Liver (tissue), 9 donors: ENCODE results near the gene CATSPERB. TPM values are rescaled to one million over a fixed set of nuclear protein-coding genes. Genes with fewer than 3 reads are reported as not detected.
A peak's percentile ranks its signal among the peaks of the same experiment; 100 is the strongest.

Source experiments
- DNase-seq: peaks from one replicate; pipeline ENCODE4 v3.0.0-alpha.2; 2017; ENCODE audit warnings: low spot score
- H3K27ac ChIP-seq, 2 donors: one replicate each; pipeline ENCODE4 v1.7.0; 2013; ENCODE audit warnings: inconsistent platforms in 2 of 2, low read length in 2 of 2, control low read depth in 1 of 2, low read depth in 1 of 2, mild to moderate bottlenecking in 1 of 2
- H3K27me3 ChIP-seq, 4 donors: one replicate each; pipeline versions ENCODE4 v1.6.1 to v1.7.0; 2013; ENCODE audit warnings: low read length in 3 of 4, inconsistent platforms in 1 of 4, mild to moderate bottlenecking in 1 of 4, moderate library complexity in 1 of 4; ENCODE audit not compliant: control insufficient read depth in 4 of 4, insufficient read depth in 4 of 4
- H3K36me3 ChIP-seq, 4 donors: one replicate each; pipeline versions ENCODE4 v1.6.1 to v1.7.0; 2013; ENCODE audit warnings: low read length in 3 of 4, mild to moderate bottlenecking in 3 of 4, low read depth in 1 of 4, moderate library complexity in 1 of 4; ENCODE audit not compliant: control insufficient read depth in 4 of 4, insufficient read depth in 3 of 4
- H3K4me1 ChIP-seq, 4 donors: one replicate each; pipeline versions ENCODE4 v1.6.1 to v1.7.0; 2013; ENCODE audit warnings: low read length in 3 of 4, mild to moderate bottlenecking in 3 of 4, moderate library complexity in 1 of 4; ENCODE audit not compliant: control insufficient read depth in 4 of 4, insufficient read depth in 4 of 4
- H3K4me3 ChIP-seq, 3 donors: one replicate each; pipeline versions ENCODE4 v1.6.1 to v1.7.0; 2013; ENCODE audit warnings: low read length in 3 of 3, control low read depth in 1 of 3, low read depth in 1 of 3, mild to moderate bottlenecking in 1 of 3
- H3K9ac ChIP-seq, 2 donors: one replicate each; pipeline ENCODE4 v1.7.0; 2013; ENCODE audit warnings: low read length in 2 of 2, mild to moderate bottlenecking in 2 of 2, moderate library complexity in 2 of 2, control low read depth in 1 of 2, low read depth in 1 of 2
- H3K9me3 ChIP-seq, 4 donors: one replicate each; pipeline versions ENCODE4 v1.6.1 to v1.7.0; 2013; ENCODE audit warnings: low read length in 3 of 4; ENCODE audit not compliant: control insufficient read depth in 4 of 4
- ATF3 ChIP-seq: IDR thresholded peaks from 2 replicates; pipeline ENCODE4 v1.6.1; 2016; ENCODE audit warnings: antibody characterized with exemption
- EGR1 ChIP-seq, 2 donors: IDR thresholded peaks; 2 replicates each; pipeline ENCODE4 v1.6.1; 2016 to 2018; ENCODE audit warnings: antibody characterized with exemption in 2 of 2, low read depth in 2 of 2
- FOXA1 ChIP-seq: IDR thresholded peaks from 2 replicates; pipeline ENCODE4 v1.6.1; 2016; ENCODE audit warnings: antibody characterized with exemption
- FOXA2 ChIP-seq: IDR thresholded peaks from 2 replicates; pipeline ENCODE4 v1.6.1; 2016; ENCODE audit warnings: antibody characterized with exemption
- GABPA ChIP-seq, 2 donors: IDR thresholded peaks in 1 of 2; conservative IDR thresholded peaks in 1 of 2; 2 replicates each; pipeline ENCODE4 v1.6.1; 2016; ENCODE audit warnings: antibody characterized with exemption in 2 of 2, mild to moderate bottlenecking in 1 of 2, moderate library complexity in 1 of 2
- HNF4A ChIP-seq, 2 donors: conservative IDR thresholded peaks; 2 replicates each; pipeline ENCODE4 v1.6.1; 2016; ENCODE audit warnings: antibody characterized with exemption in 2 of 2, mild to moderate bottlenecking in 2 of 2
- HNF4G ChIP-seq: IDR thresholded peaks from 2 replicates; pipeline ENCODE4 v1.6.1; 2016; ENCODE audit warnings: antibody characterized with exemption
- JUND ChIP-seq, 2 donors: IDR thresholded peaks; 2 replicates each; pipeline ENCODE4 v1.6.1; 2016; ENCODE audit warnings: antibody characterized with exemption in 2 of 2
- MAX ChIP-seq: IDR thresholded peaks from 2 replicates; pipeline ENCODE4 v1.6.1; 2016; ENCODE audit warnings: antibody characterized with exemption
- NR2F2 ChIP-seq: IDR thresholded peaks from 2 replicates; pipeline ENCODE4 v1.6.1; 2016; ENCODE audit warnings: antibody characterized with exemption
- RAD21 ChIP-seq, 2 donors: IDR thresholded peaks; 2 replicates each; pipeline ENCODE4 v1.6.1; 2016; ENCODE audit warnings: antibody characterized with exemption in 2 of 2, mild to moderate bottlenecking in 2 of 2
- REST ChIP-seq: IDR thresholded peaks from 2 replicates; pipeline ENCODE4 v1.6.1; 2016; ENCODE audit warnings: antibody characterized with exemption, mild to moderate bottlenecking
- RXRA ChIP-seq, 2 donors: IDR thresholded peaks; 2 replicates each; pipeline ENCODE4 v1.6.1; 2017 to 2018; ENCODE audit warnings: antibody characterized with exemption in 2 of 2, mild to moderate bottlenecking in 1 of 2
- SP1 ChIP-seq: IDR thresholded peaks from 2 replicates; pipeline ENCODE4 v1.6.1; 2018; ENCODE audit warnings: antibody characterized with exemption, mild to moderate bottlenecking
- TAF1 ChIP-seq: conservative IDR thresholded peaks from 2 replicates; pipeline ENCODE4 v1.6.1; 2016; ENCODE audit warnings: antibody characterized with exemption, mild to moderate bottlenecking
- YY1 ChIP-seq: IDR thresholded peaks from 2 replicates; pipeline ENCODE4 v1.6.1; 2016; ENCODE audit warnings: antibody characterized with exemption, mild to moderate bottlenecking
- ZBTB33 ChIP-seq: IDR thresholded peaks from 2 replicates; pipeline ENCODE4 v1.6.1; 2016; ENCODE audit warnings: antibody characterized with exemption
- WGBS: extraction: QIAGEN DNeasy Blood & Tissue Kit; methylation state at CpG from one replicate; pipeline ENCODE4 v1.1.7; 2013; 5-methylcytosine and 5-hydroxymethylcytosine counted together
- polyA plus RNA-seq, 2 donors: library from polyadenylated mRNA; stranded (reverse) in 1 of 2; unstranded in 1 of 2; fragments of 200-250 nt in 1 of 2; fragments of >200 nt in 1 of 2; fragmentation: Nextera tagmentation in 1 of 2; extraction: Ambion mirVana in 1 of 2; gene quantifications; one replicate each; pipeline versions ENCODE4 v1.2.1 to v1.2.3, GENCODE V29; 2013 to 2015
- total RNA-seq, 2 donors: library from RNA; depleted of rRNA; stranded (reverse); fragments of >200 nt; gene quantifications; one replicate each; pipeline ENCODE4 v1.2.3, GENCODE V29; 2014
- TF ChIP-seq, protein P1 (sequence below): fragments of 150-350 bp; IDR thresholded peaks from 2 replicates; pipeline ENCODE4 v1.5.1; 2017; ENCODE audit warnings: improper control_type of control experiment, low read depth, low read length; ENCODE audit not compliant: missing input control
- donor health status: healthy.
- donor health status: healthy.
- donor health status: healthy.
- donor health status: healthy.
- donor health status: healthy.

The CATSPERB gene
- total and polyA plus RNA-seq, 4 donors = 0.01 to 0.59 (median 0.07) TPM; not detected in 1

DNA sequence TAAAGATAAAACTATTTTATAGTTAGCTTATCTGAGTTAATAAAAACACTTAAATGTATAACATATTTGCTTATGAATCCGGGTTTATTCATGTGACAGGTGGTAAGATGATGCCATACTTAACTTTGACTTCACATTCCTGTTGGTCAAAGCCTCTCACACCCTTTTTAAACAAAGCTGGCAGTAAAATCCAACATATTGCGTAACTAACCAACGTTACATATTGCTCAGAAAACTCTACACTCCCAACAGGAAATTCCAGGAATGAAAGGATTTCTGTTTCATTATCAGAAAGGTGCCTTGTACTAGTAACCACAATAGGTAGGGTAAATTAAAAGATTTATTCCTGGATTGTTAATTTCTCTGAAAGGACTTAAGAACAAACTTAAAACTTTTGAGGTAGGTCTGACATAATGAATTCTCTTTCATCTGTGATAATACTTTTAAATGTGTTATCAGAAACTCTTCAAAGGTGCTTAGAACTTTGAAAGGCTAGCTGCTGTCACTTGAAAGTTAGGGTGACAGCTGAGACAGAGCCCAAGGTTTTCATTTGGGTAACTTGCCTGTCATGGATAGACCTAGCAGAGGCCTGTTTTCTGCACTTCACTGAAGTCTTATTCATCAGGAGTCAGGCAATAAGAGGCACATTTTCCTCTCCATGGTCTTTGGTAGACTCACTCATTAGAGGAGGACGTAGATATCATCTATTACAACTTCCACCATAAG, 23.8 kb upstream of the CATSPERB start:
- Histone ChIP-seq H3K9me3 (no peaks in the 10 kb centered on the region), H3K4me3 (no peak overlapping the region), H3K27ac (peak overlapping the region; percentile 4 to 36), H3K4me1 (peaks cover 0 to 5% (median 3%) of the 10 kb centered on the region in 4 donors), H3K27me3 (no peaks in the 10 kb centered on the region), H3K9ac (no peak overlapping the region), H3K36me3 (no peaks in the 10 kb centered on the region)
- WGBS = 31% methylated on average over 4 of the region's 4 CpGs
- TF ChIP-seq FOXA2 = no peak
- TF ChIP-seq REST = no peak
- TF ChIP-seq ATF3 = peak; percentile 70
- TF ChIP-seq ZBTB33 = peak; percentile 30
- peak in 1 of 2 donors; percentile 44 for TF ChIP-seq RXRA (IDR thresholded peaks at IDR 0.05)
- TF ChIP-seq JUND (IDR thresholded peaks at IDR 0.05) = peak in 1 of 2 donors; percentile 36
- TF ChIP-seq TAF1 = no peak
- no peak for TF ChIP-seq FOXA1
- peak; percentile 44 for TF ChIP-seq YY1
- no peak for TF ChIP-seq HNF4G
- TF ChIP-seq EGR1 (IDR thresholded peaks at IDR 0.05; ENCODE audit: low read depth in 2 of 2) = no peak
- peak; percentile 40 to 47 for TF ChIP-seq HNF4A (conservative IDR thresholded peaks at IDR 0.05)
- TF ChIP-seq SP1 = peak; percentile 33
- peak; percentile 26 for TF ChIP-seq MAX
- TF ChIP-seq, protein P1, sequence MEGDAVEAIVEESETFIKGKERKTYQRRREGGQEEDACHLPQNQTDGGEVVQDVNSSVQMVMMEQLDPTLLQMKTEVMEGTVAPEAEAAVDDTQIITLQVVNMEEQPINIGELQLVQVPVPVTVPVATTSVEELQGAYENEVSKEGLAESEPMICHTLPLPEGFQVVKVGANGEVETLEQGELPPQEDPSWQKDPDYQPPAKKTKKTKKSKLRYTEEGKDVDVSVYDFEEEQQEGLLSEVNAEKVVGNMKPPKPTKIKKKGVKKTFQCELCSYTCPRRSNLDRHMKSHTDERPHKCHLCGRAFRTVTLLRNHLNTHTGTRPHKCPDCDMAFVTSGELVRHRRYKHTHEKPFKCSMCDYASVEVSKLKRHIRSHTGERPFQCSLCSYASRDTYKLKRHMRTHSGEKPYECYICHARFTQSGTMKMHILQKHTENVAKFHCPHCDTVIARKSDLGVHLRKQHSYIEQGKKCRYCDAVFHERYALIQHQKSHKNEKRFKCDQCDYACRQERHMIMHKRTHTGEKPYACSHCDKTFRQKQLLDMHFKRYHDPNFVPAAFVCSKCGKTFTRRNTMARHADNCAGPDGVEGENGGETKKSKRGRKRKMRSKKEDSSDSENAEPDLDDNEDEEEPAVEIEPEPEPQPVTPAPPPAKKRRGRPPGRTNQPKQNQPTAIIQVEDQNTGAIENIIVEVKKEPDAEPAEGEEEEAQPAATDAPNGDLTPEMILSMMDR = no peak
- TF ChIP-seq GABPA (IDR thresholded peaks at IDR 0.05 in 1 of 2, conservative IDR thresholded peaks at IDR 0.05 in 1 of 2) = peak in 1 of 2 donors; percentile 20
- no peak for TF ChIP-seq NR2F2
- peak in 1 of 2 donors; percentile 13 for TF ChIP-seq RAD21 (IDR thresholded peaks at IDR 0.05)
- DNase-seq = no peak
